IMR-90 (cell line): ENCODE data around the gene TRAPPC3. TPM values are rescaled to one million over a fixed set of nuclear protein-coding genes. Genes with fewer than 3 reads are reported as not detected.

Experiments used
- ATAC-seq: fragments of 200-7000 bp; cut with Tn5 transposase; 2 replicates; pipeline ENCODE4 v1.9.1; 2020; ENCODE audit warnings: low read depth, mild to moderate bottlenecking, moderate library complexity
- BruUV-seq: library from RNA; stranded (reverse); fragments of 400-500 nt; replicated peaks from 2 replicates; lab custom pipeline; 2021; lab: Mats Ljungman, UMichigan
- CTCF ChIA-PET: fragments of 300-600 bp; formaldehyde crosslinking; extraction: SDS; loops from one replicate; lab custom pipeline; 2021; ENCODE audit warnings: antibody characterized with exemption; lab: Yijun Ruan, JAX
- POLR2A ChIA-PET: fragments of 300-600 bp; sonication (Branson Sonifier 250); formaldehyde crosslinking; loops from one replicate; lab custom pipeline; 2022; ENCODE audit warnings: antibody characterized with exemption; ENCODE audit not compliant: unreplicated experiment; lab: Charles Lee
- DNase-seq: peaks from one replicate; pipeline ENCODE4 v3.0.0; 2013
- H2AFZ ChIP-seq: replicated peaks from 2 replicates; pipeline ENCODE3; 2013; ENCODE audit warnings: low read length, mild to moderate bottlenecking; ENCODE audit not compliant: poor library complexity
- H2AK5ac ChIP-seq: 2 replicates; pipeline ENCODE4 v1.6.1; 2013; ENCODE audit warnings: low read depth, low read length, inconsistent platforms
- H2AK9ac ChIP-seq: replicated peaks from 2 replicates; pipeline ENCODE3; 2013; ENCODE audit warnings: mild to moderate bottlenecking, low read depth, low read length, moderate library complexity; ENCODE audit not compliant: poor library complexity
- H2BK120ac ChIP-seq: 2 replicates; pipeline ENCODE4 v1.6.1; 2013; ENCODE audit warnings: low read depth, low read length, inconsistent platforms
- H2BK15ac ChIP-seq: 3 replicates; pipeline ENCODE4 v1.6.1; 2013; ENCODE audit warnings: low read depth, low read length, inconsistent platforms
- H2BK20ac ChIP-seq: 2 replicates; pipeline ENCODE4 v1.6.1; 2013; ENCODE audit warnings: low read depth, mild to moderate bottlenecking, inconsistent platforms, low read length, moderate library complexity
- H2BK5ac ChIP-seq: 2 replicates; pipeline ENCODE4 v1.6.1; 2013; ENCODE audit warnings: mild to moderate bottlenecking, low read depth, low read length, inconsistent platforms; ENCODE audit not compliant: poor library complexity, severe bottlenecking
- H3K14ac ChIP-seq: replicated peaks from 2 replicates; pipeline ENCODE4 v1.6.1; 2013; ENCODE audit warnings: low read depth, low read length, inconsistent platforms
- H3K18ac ChIP-seq: 2 replicates; pipeline ENCODE4 v1.6.1; 2013; ENCODE audit warnings: low read depth, low read length, control low read depth
- H3K23ac ChIP-seq: 2 replicates; pipeline ENCODE4 v1.6.1; 2013; ENCODE audit warnings: low read depth, low read length, inconsistent platforms
- H3K27ac ChIP-seq: 2 replicates; pipeline ENCODE4 v1.5.1; 2013; ENCODE audit warnings: mild to moderate bottlenecking, control low read depth, low read length; ENCODE audit not compliant: insufficient read depth
- H3K27me3 ChIP-seq: 2 replicates; pipeline ENCODE4 v1.6.1; 2013; ENCODE audit warnings: low read length; ENCODE audit not compliant: control insufficient read depth, insufficient read depth
- H3K36me3 ChIP-seq: 2 replicates; pipeline ENCODE4 v1.6.1; 2013; ENCODE audit warnings: low read length, mixed read lengths; ENCODE audit not compliant: control insufficient read depth, insufficient read depth
- H3K4ac ChIP-seq: 2 replicates; pipeline ENCODE4 v1.6.1; 2013; ENCODE audit warnings: low read depth, low read length, inconsistent platforms
- H3K4me1 ChIP-seq: 2 replicates; pipeline ENCODE4 v1.6.1; 2013; ENCODE audit warnings: low read length, mixed read lengths; ENCODE audit not compliant: control insufficient read depth, insufficient read depth
- H3K4me2 ChIP-seq: 2 replicates; pipeline ENCODE4 v1.6.1; 2013; ENCODE audit warnings: low read depth, mild to moderate bottlenecking, control low read depth, low read length, moderate library complexity
- H3K4me3 ChIP-seq: 2 replicates; pipeline ENCODE4 v1.5.1; 2013; ENCODE audit warnings: low read depth, mild to moderate bottlenecking, control low read depth, low read length, moderate library complexity; ENCODE audit not compliant: insufficient read depth
- H3K56ac ChIP-seq: 2 replicates; pipeline ENCODE4 v1.6.1; 2013; ENCODE audit warnings: low read length, inconsistent platforms; ENCODE audit not compliant: insufficient read depth; ENCODE audit errors: extremely low read depth
- H3K79me1 ChIP-seq, 2 experiments: 2 replicates each; pipeline ENCODE4 v1.6.1; 2013; ENCODE audit warnings: low read length in 2 of 2, inconsistent platforms in 1 of 2, low read depth in 1 of 2
- H3K9ac ChIP-seq: 2 replicates; pipeline ENCODE4 v1.6.1; 2013; ENCODE audit warnings: low read depth, low read length, control low read depth
- H3K9me1 ChIP-seq: 2 replicates; pipeline ENCODE4 v1.6.1; 2013; ENCODE audit warnings: low read length, inconsistent platforms; ENCODE audit not compliant: insufficient read depth
- H3K9me3 ChIP-seq: 2 replicates; pipeline ENCODE4 v1.6.1; 2013; ENCODE audit warnings: low read length; ENCODE audit not compliant: control insufficient read depth, insufficient read depth
- H4K20me1 ChIP-seq: 2 replicates; pipeline ENCODE4 v1.6.1; 2013; ENCODE audit warnings: low read length, inconsistent platforms; ENCODE audit not compliant: insufficient read depth
- H4K5ac ChIP-seq: 2 replicates; pipeline ENCODE4 v1.6.1; 2013; ENCODE audit warnings: mild to moderate bottlenecking, low read depth, low read length, control low read depth
- H4K8ac ChIP-seq, 2 experiments: 2 replicates each; pipeline ENCODE4 v1.6.1; 2013; ENCODE audit warnings: low read depth in 2 of 2, low read length in 2 of 2, control low read depth in 1 of 2, inconsistent platforms in 1 of 2
- H4K91ac ChIP-seq: 2 replicates; pipeline ENCODE4 v1.6.1; 2013; ENCODE audit warnings: low read depth, low read length, inconsistent platforms; ENCODE audit not compliant: insufficient read depth
- CTCF ChIP-seq: conservative IDR thresholded peaks from 2 replicates; pipeline ENCODE4 v1.5.1; 2012; ENCODE audit warnings: mild to moderate bottlenecking, low read depth, low read length, improper control_type of control experiment
- MAZ ChIP-seq: IDR thresholded peaks from 2 replicates; pipeline ENCODE4 v1.6.1; 2012; ENCODE audit warnings: low read depth, mild to moderate bottlenecking, low read length, improper control_type of control experiment, moderate library complexity, borderline replicate concordance
- WGBS, 2 experiments: methylation state at CpG; one replicate each; pipeline versions ENCODE4 v1.1.5 to v1.1.7; 2013; ENCODE audit warnings: missing lambda C conversion rate in 2 of 2; ENCODE audit not compliant: insufficient read length in 1 of 2; ENCODE audit errors: extremely low coverage in 2 of 2; 5-methylcytosine and 5-hydroxymethylcytosine counted together
- dilution Hi-C: fragments of 300-500 bp; cut with HindIII; formaldehyde crosslinking; loops from one replicate; pipeline ENCODE4 v1.14.3; 2018; ENCODE audit warnings: low sequenced_read_pairs; ENCODE audit not compliant: unreplicated experiment
- in situ Hi-C: fragments of 300-500 bp; cut with MboI; formaldehyde crosslinking; loops from 3 replicates; pipeline ENCODE4 v1.14.3; 2019; ENCODE audit warnings: low sequenced_read_pairs, inconsistent platforms, mixed read lengths
- intact Hi-C: fragments of 100-400 bp; cut with micrococcal nuclease; formaldehyde crosslinking; loops from 2 replicates; pipeline ENCODE4 v1.10.0; 2022
- polyA plus RNA-seq, 3 experiments: library from polyadenylated mRNA; depleted of rRNA; stranded (reverse); fragments of >200 nt; gene quantifications; 2 replicates each; pipeline ENCODE4 v1.2.3, GENCODE V29; 2012; ENCODE audit warnings: low replicate concordance in 1 of 3
- total RNA-seq: library from RNA; depleted of rRNA; stranded (reverse); fragments of >200 nt; gene quantifications from 2 replicates; pipeline ENCODE4 v1.2.3, GENCODE V29; 2012

Gene TRAPPC3
- total and polyA plus RNA-seq, 2 of the 4 experiments (the other 2 are of a cell fraction) = 76.0 to 77.8 TPM

GRCh38 chr1:36109041-36109679 is 40.1 kb downstream of the TRAPPC3 start:
- no peak overlapping the region for H3K9ac ChIP-seq
- H2BK15ac ChIP-seq = peak overlapping the region; percentile 95; the same call in 1 of the 3 replicates
- H3K23ac ChIP-seq = peak overlapping the region; percentile 80; the same call in 1 of the 2 replicates
- DNase-seq (peak; percentile 78), ATAC-seq (peak; percentile 79)
- H2BK5ac ChIP-seq = no peak overlapping the region
- BruUV-seq = no TSS peak
- H2AFZ ChIP-seq = peak overlapping the region; percentile 87
- no peak overlapping the region for H3K4me2 ChIP-seq
- intact Hi-C loops (loop anchor here (10.0 kb wide), 1 partner anchor 106 kb away; no protein-coding TSS in a partner anchor), dilution Hi-C loops (no loop called here), in situ Hi-C loops (loop anchor here (5.0 to 25.0 kb wide), 2 partner anchors 178 to 303 kb away; no protein-coding TSS in a partner anchor)
- H2AK9ac ChIP-seq = peak overlapping the region; percentile 73
- H3K79me1 ChIP-seq = no peaks in the 10 kb centered on the region
- H3K14ac ChIP-seq = peak overlapping the region; percentile 81
- no peaks in the 10 kb centered on the region for H3K27me3 ChIP-seq
- H2AK5ac ChIP-seq = peak overlapping the region; percentile 73; the same call in 1 of the 2 replicates
- peak overlapping the region; percentile 90 for H2BK20ac ChIP-seq
- no peak overlapping the region for H3K18ac ChIP-seq
- H3K9me1 ChIP-seq = peaks cover 10% of the 10 kb centered on the region
- POLR2A ChIA-PET = no interaction called here
- H4K91ac ChIP-seq = peak overlapping the region; percentile 89
- H3K9me3 ChIP-seq = no peaks in the 10 kb centered on the region
- H4K20me1 ChIP-seq = no peaks in the 10 kb centered on the region
- H4K8ac ChIP-seq = peak overlapping the region in 1 of 2 experiments; percentile 86; a peak in 2 of 4 replicates
- peaks cover 2% of the 10 kb centered on the region for H3K4me1 ChIP-seq
- CTCF ChIA-PET = no interaction called here
- no peak overlapping the region for H3K27ac ChIP-seq
- 56% methylated on average over 3 of the region's 11 CpGs; no CpG with 5 or more reads in 1 of the 2 experiments for WGBS, 2 experiments
- no peak for TF ChIP-seq CTCF
- peak; percentile 85 for TF ChIP-seq MAZ
- H3K4me3 ChIP-seq = no peak overlapping the region
- H3K4ac ChIP-seq = peak overlapping the region; percentile 92
- peak overlapping the region; percentile 30; the same call in 1 of the 2 replicates for H3K56ac ChIP-seq
- peak overlapping the region; percentile 96 for H2BK120ac ChIP-seq
- H4K5ac ChIP-seq = no peak overlapping the region
- no peaks in the 10 kb centered on the region for H3K36me3 ChIP-seq
